Body of pancreas (tissue), 4 donors: Measurements from ENCODE around the gene LRSAM1. TPM values are rescaled to one million over a fixed set of nuclear protein-coding genes. Genes with fewer than 3 reads are reported as not detected.

Source experiments
- ATAC-seq: fragments of 150-250 bp; one replicate; pipeline ENCODE4 v1.9.1; 2016
- DNase-seq, 4 donors: peaks; one replicate each; pipeline ENCODE4 v3.0.0-alpha.2; 2019
- H3K27ac ChIP-seq, 4 donors: fragments of 200-600 bp; sonication (generic); 1 replicate in 3 of 4; 2 replicates in 1 of 4; pipeline versions ENCODE4 v1.5.1 to v1.6.1; 2016 to 2019; ENCODE audit warnings: mild to moderate bottlenecking in 1 of 4, mixed read lengths in 1 of 4, moderate library complexity in 1 of 4
- H3K27me3 ChIP-seq, 2 donors: fragments of 200-600 bp; sonication (generic); one replicate each; pipeline ENCODE4 v1.6.0; 2016; ENCODE audit warnings: mild to moderate bottlenecking in 1 of 2
- H3K36me3 ChIP-seq, 2 donors: fragments of 200-600 bp; sonication (generic); replicated peaks in 1 of 2; 2 replicates each; pipeline ENCODE4 v1.5.1; 2016; ENCODE audit warnings: low read depth in 2 of 2; ENCODE audit not compliant: insufficient read depth in 1 of 2
- H3K4me1 ChIP-seq: fragments of 200-600 bp; sonication (generic); one replicate; pipeline ENCODE4 v1.6.0; 2016
- H3K4me3 ChIP-seq, 2 donors: fragments of 200-600 bp; sonication (generic); 1 replicate in 1 of 2; 2 replicates in 1 of 2; pipeline ENCODE4 v1.5.1; 2016 to 2019
- H3K9me3 ChIP-seq, 3 donors: fragments of 200-600 bp; sonication (generic); 1 replicate in 2 of 3; 2 replicates in 1 of 3; pipeline ENCODE4 v1.5.1; 2016
- CTCF ChIP-seq, 7 experiments: fragments of 450-650 bp in 4 of 7; fragments of 200-600 bp in 3 of 7; sonication (generic) in 3 of 7; IDR thresholded peaks; one replicate each; pipeline ENCODE4 v1.5.1; 2016 to 2019; ENCODE audit warnings: antibody characterized with exemption in 7 of 7
- POLR2A ChIP-seq, 3 donors: fragments of 450-650 bp; IDR thresholded peaks; one replicate each; pipeline ENCODE4 v1.6.1; 2016; ENCODE audit warnings: antibody characterized with exemption in 3 of 3, mild to moderate bottlenecking in 2 of 3
- WGBS, 2 donors: methylation state at CpG; one replicate each; pipeline ENCODE4 v1.1.5; 2017; 5-methylcytosine and 5-hydroxymethylcytosine counted together
- intact Hi-C: fragments of 100-400 bp; cut with DNase I; formaldehyde crosslinking; loops from one replicate; pipeline ENCODE4 v1.15.1; 2023
- total RNA-seq, 2 donors: library from RNA; depleted of rRNA; stranded (reverse); fragments of >200 nt; gene quantifications; one replicate each; pipeline ENCODE4 v1.1.0, GENCODE V29; 2016

The LRSAM1 gene
- total RNA-seq, 2 donors from 2014 or later = 9.6 to 26.0 TPM

DNA sequence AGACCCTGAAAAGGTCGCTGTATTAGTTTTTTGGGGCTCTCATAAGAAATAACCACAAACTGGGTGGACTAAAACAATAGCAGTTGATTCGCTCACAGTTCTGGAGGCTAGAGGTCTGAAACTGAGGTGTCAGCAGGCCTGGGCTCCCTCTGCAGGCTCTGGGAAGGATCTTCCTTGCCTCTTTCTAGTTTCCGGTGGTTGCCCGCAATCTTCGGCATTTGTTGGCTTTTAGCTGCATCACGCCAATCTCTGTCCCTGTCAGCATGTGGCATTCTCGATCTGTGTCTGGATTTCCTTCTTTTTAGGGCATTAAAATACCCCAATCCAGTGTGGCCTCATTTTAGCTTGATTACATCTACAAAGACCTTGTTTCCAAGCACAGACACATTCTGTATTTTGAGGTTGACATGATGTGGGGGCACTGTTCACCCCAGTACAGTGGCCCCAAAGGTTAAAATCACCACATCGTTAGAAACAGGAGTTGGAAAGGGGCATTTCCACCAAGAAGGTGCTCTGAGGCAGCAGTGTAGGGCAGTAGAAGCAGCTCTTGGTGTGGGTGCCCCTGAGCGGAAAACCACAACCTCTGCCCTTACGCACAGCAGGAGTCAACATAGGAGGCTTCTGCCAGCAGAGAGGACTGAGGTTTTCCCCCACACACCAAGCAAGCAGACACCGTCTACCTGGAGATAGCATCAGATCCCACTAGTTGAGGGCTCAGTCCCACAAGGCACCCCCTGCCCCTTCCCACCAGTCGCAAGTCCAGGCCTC lies 13.6 kb upstream of the LRSAM1 start:
- H3K27ac ChIP-seq = no peak overlapping the region
- no peak overlapping the region for H3K4me3 ChIP-seq
- intact Hi-C loops = no loop called here
- 88 to 89% methylated on average over 11 to 12 of the region's 12 CpGs for WGBS, 2 donors
- ATAC-seq (no peak), DNase-seq (no peak)
- no peaks in the 10 kb centered on the region for H3K9me3 ChIP-seq
- H3K27me3 ChIP-seq = no peaks in the 10 kb centered on the region
- H3K4me1 ChIP-seq = no peaks in the 10 kb centered on the region
- no peak for TF ChIP-seq POLR2A (IDR thresholded peaks at IDR 0.05)
- H3K36me3 ChIP-seq = peaks cover 31 to 44% of the 10 kb centered on the region in 2 donors

DNA sequence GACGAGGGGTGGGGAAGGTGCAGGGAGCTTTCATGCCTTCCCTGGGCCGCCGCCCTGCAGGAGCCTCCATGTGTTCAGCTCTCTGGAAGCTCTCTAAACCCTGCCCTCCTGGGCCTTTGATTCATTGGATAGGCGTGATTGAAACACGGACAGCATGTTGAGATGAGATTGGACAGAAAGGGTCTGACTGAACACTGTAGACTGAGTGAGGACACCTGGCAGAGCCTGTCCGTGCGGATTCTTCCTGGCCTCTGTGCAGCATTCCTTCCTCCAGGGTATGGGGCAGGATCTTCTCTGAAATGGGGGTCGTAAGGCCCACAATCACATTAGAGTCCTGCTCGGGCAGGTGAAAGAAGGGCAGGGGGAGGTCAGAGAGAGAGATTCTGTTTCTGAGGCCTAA lies 12.9 kb upstream of the LRSAM1 start:
- no peaks in the 10 kb centered on the region for H3K9me3 ChIP-seq
- ATAC-seq (no peak), DNase-seq (no peak)
- H3K27ac ChIP-seq = no peak overlapping the region
- H3K4me3 ChIP-seq = no peak overlapping the region
- no peak for TF ChIP-seq POLR2A (IDR thresholded peaks at IDR 0.05)
- no peak for TF ChIP-seq CTCF (IDR thresholded peaks at IDR 0.05)
- H3K27me3 ChIP-seq = no peaks in the 10 kb centered on the region
- no peaks in the 10 kb centered on the region for H3K4me1 ChIP-seq
- WGBS, 2 donors = 94% methylated on average over 9 of the region's 9 CpGs
- intact Hi-C loops = no loop called here
- peaks cover 27 to 46% of the 10 kb centered on the region in 2 donors for H3K36me3 ChIP-seq

DNA sequence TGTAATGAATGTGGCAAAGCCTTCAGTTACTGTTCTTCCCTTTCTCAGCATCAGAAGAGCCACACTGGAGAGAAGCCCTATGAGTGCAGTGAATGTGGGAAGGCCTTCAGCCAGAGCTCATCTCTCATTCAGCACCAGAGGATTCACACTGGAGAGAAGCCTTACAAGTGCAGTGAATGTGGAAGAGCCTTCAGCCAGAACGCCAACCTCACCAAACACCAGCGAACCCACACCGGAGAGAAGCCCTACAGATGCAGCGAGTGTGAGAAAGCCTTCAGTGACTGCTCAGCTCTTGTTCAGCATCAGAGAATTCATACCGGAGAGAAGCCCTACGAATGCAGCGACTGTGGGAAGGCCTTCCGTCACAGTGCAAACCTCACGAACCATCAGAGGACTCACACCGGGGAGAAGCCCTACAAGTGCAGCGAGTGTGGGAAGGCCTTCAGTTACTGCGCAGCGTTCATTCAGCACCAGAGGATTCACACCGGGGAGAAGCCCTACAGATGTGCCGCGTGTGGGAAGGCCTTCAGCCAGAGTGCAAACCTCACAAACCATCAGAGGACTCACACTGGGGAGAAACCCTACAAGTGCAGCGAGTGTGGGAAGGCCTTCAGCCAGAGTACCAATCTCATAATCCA lies 6.9 kb upstream of the LRSAM1 start:
- Histone ChIP-seq H3K4me1 (peaks cover 21% of the 10 kb centered on the region), H3K36me3 (peaks cover 10 to 28% of the 10 kb centered on the region in 2 donors), H3K4me3 (no peak overlapping the region), H3K27ac (peak overlapping the region in 1 of 4 donors; percentile 17), H3K27me3 (no peaks in the 10 kb centered on the region), H3K9me3 (no peaks in the 10 kb centered on the region)
- ATAC-seq (no peak), DNase-seq (no peak)
- TF ChIP-seq POLR2A (IDR thresholded peaks at IDR 0.05) = no peak
- TF ChIP-seq CTCF (IDR thresholded peaks at IDR 0.05) = no peak
- 91 to 94% methylated on average over 17 of the region's 17 CpGs for WGBS, 2 donors
- intact Hi-C loops = no loop called here

DNA sequence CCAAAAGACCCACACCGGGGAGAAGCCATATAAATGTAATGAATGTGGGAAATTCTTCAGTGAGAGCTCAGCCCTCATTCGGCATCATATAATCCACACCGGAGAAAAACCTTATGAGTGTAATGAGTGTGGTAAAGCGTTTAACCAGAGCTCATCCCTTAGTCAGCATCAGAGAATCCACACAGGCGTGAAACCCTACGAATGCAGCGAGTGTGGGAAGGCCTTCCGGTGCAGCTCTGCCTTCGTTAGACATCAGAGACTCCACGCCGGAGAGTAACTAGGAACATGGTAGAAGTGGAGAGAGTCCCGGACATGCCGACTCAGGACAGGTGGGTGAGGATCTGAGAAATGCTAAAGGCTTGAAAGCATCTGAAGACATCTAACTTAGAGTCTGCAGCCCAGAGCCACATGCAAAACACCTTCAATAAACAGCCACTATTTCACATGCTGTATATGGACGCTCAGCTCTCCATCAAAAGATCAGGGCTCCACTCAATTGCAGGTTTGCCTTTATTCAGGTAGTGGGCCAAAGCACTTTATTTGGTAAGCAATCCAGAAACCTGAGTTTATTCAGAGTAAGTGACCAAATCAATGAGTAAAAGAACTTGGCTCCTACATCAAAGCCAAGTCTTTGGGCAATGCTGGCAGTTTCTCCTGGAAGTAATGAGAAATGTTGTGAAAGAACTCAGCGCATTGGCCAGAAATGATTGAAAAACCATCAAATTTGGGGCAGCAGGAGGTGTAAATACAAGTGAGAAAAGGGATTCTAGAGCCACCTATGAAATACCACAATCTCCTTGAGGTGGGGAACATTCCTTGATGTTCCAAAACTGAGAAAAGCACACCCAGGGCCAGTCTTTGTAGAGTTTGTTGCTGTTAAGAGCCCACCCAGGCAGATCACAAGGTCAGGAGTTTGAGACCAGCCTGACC lies 6.1 kb upstream of the LRSAM1 start:
- DNase-seq = no peak

More for the DNA sequence above, 6.1 kb upstream of the LRSAM1 start:
- peak overlapping the region in 1 of 4 donors; percentile 34 for H3K27ac ChIP-seq
- ATAC-seq = peak; percentile 45
- H3K27me3 ChIP-seq = no peaks in the 10 kb centered on the region
- no peak overlapping the region for H3K4me3 ChIP-seq
- 88 to 90% methylated on average over 15 of the region's 15 CpGs for WGBS, 2 donors
- intact Hi-C loops = no loop called here
- peaks cover 10 to 26% of the 10 kb centered on the region in 2 donors for H3K36me3 ChIP-seq
- H3K9me3 ChIP-seq = no peaks in the 10 kb centered on the region
- H3K4me1 ChIP-seq = peaks cover 29% of the 10 kb centered on the region
- TF ChIP-seq CTCF (IDR thresholded peaks at IDR 0.05) = no peak
- no peak for TF ChIP-seq POLR2A (IDR thresholded peaks at IDR 0.05)
